Measurements from ENCODE around the gene EEF2.
A peak's percentile ranks its signal among the peaks of the same experiment; 100 is the strongest.

EEF2 gene

GRCh38 chr19:4029247-4029614 is 44.0 kb upstream of the EEF2 start:
- TF ChIP-seq Cebpa-rat (IDR thresholded peaks at IDR 0.05), result no peak
- Histone ChIP-seq H4K20me1 (peaks cover 4 to 70% (median 40%) of the 10 kb centered on the region in 11 experiments; a peak in 18 of 22 replicates), H3K4me1 (no peaks in the 10 kb centered on the region; a peak in 1 of 20 replicates), H3K36me3 (peaks cover 56 to 97% (median 80%) of the 10 kb centered on the region in 11 experiments), H3K4me3 (no peak overlapping the region), H3K9ac (no peak overlapping the region), H3K4me2 (no peak overlapping the region), H3K27ac (no peak overlapping the region), H3K27me3 (no peaks in the 10 kb centered on the region), H3K9me3 (replicated peaks in 1 of 11) (no peaks in the 10 kb centered on the region)

- Histone ChIP-seq H3K27ac (no peak overlapping the region), H3K9ac (no peak overlapping the region), H3K27me3 (no peaks in the 10 kb centered on the region), H3K4me2 (no peak overlapping the region), H4K20me1 (peaks cover 7 to 70% (median 36%) of the 10 kb centered on the region in 11 experiments; a peak in 20 of 22 replicates), H3K4me1 (no peaks in the 10 kb centered on the region; a peak in 1 of 20 replicates), H3K9me3 (replicated peaks in 1 of 11) (no peaks in the 10 kb centered on the region), H3K36me3 (peaks cover 56 to 97% (median 80%) of the 10 kb centered on the region in 11 experiments), H3K4me3 (no peak overlapping the region)
- no peak for TF ChIP-seq Cebpa-rat (IDR thresholded peaks at IDR 0.05)
Measured at GRCh38 chr19:4028334-4029246, 43.3 kb upstream of the EEF2 start.

DNA sequence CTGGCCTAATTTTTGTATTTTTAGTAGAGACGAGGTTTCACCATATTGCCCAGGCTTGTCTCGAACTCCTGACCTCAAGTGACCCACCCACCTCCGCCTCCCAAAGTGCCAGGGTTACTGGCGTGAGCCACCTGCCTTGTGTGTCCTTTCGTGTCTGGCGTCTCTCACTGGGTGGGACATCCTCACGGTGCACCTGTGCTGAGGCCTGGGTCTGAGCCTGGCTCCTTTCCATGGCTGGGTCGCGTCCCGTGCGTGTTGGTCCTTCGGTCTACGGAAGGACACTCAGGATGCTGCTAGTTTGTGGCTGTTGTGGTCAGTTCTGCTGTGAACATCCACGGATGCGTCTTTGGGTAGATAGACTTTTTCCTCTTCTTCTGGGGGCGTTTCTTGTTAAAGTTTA is 41.9 kb upstream of the EEF2 start:
- no peaks in the 10 kb centered on the region for H3K27me3 ChIP-seq
- no peak for TF ChIP-seq Cebpa-rat (IDR thresholded peaks at IDR 0.05)
- peaks cover 47 to 97% (median 78%) of the 10 kb centered on the region in 11 experiments for H3K36me3 ChIP-seq
- H3K4me3 ChIP-seq, result no peak overlapping the region
- H3K27ac ChIP-seq, result no peak overlapping the region
- peaks cover 0 to 2% (median under 1%) of the 10 kb centered on the region in 11 experiments; a peak in 6 of 22 replicates for H3K9me3 ChIP-seq (replicated peaks in 1 of 11)
- H3K9ac ChIP-seq, result no peak overlapping the region
- H3K4me1 ChIP-seq, result no peaks in the 10 kb centered on the region; a peak in 1 of 20 replicates
- H4K20me1 ChIP-seq, result peaks cover 19 to 71% (median 47%) of the 10 kb centered on the region in 11 experiments; a peak in 20 of 22 replicates
- H3K4me2 ChIP-seq, result no peak overlapping the region

- H3K4me1 ChIP-seq, result no peaks in the 10 kb centered on the region
- no peak for TF ChIP-seq Cebpa-rat (IDR thresholded peaks at IDR 0.05)
- H3K9me3 ChIP-seq (replicated peaks in 1 of 11), result peaks cover 4 to 13% (median 9%) of the 10 kb centered on the region in 11 experiments; a peak in 13 of 22 replicates
- H3K4me2 ChIP-seq, result no peak overlapping the region
- peaks cover 51 to 97% (median 79%) of the 10 kb centered on the region in 11 experiments for H3K36me3 ChIP-seq
- no peaks in the 10 kb centered on the region for H3K27me3 ChIP-seq
- peaks cover 35 to 72% (median 60%) of the 10 kb centered on the region in 11 experiments for H4K20me1 ChIP-seq
- H3K27ac ChIP-seq, result no peak overlapping the region
- no peak overlapping the region for H3K9ac ChIP-seq
- H3K4me3 ChIP-seq, result no peak overlapping the region
Measured at GRCh38 chr19:4025317-4025716, 40.1 kb upstream of the EEF2 start.

- no peak overlapping the region for H3K4me3 ChIP-seq
- peaks cover 4 to 13% (median 9%) of the 10 kb centered on the region in 11 experiments; a peak in 13 of 22 replicates for H3K9me3 ChIP-seq (replicated peaks in 1 of 11)
- H3K4me2 ChIP-seq, result no peak overlapping the region
- H3K4me1 ChIP-seq, result peaks cover 0 to 10% (median 9%) of the 10 kb centered on the region in 10 experiments; a peak in 16 of 20 replicates
- no peak overlapping the region for H3K9ac ChIP-seq
- H3K36me3 ChIP-seq, result peaks cover 46 to 97% (median 77%) of the 10 kb centered on the region in 11 experiments
- no peak overlapping the region for H3K27ac ChIP-seq
- H3K27me3 ChIP-seq, result no peaks in the 10 kb centered on the region
- no peak for TF ChIP-seq Cebpa-rat (IDR thresholded peaks at IDR 0.05)
- peaks cover 48 to 82% (median 72%) of the 10 kb centered on the region in 11 experiments for H4K20me1 ChIP-seq
Measured at GRCh38 chr19:4023600-4024398, 38.5 kb upstream of the EEF2 start.

DNA sequence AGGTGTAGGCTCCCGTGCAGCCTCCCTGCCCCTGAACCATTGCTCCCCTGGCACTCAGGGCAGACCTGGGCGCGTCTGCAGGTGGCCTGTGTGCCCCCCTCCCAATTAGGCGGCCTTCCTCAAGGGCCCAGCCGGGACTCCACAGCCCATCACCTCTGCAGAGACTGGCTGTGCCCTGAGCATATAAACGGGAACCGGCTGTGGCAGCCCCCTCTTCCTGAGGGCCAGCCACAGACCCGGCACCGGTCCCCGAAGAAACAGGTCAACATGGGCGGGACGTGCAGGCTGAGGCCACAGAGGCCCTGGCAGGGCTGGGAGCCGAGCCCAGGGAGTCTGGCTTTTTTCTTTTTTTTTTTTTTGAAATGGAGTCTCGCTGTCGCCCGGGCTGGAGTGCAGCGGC is 34.3 kb upstream of the EEF2 start:
- H4K20me1 ChIP-seq, result peaks cover 77 to 100% (median 98%) of the 10 kb centered on the region in 11 experiments
- peaks cover 4 to 13% (median 9%) of the 10 kb centered on the region in 11 experiments; a peak in 13 of 22 replicates for H3K9me3 ChIP-seq (replicated peaks in 1 of 11)
- H3K4me1 ChIP-seq, result peaks cover 5 to 27% (median 21%) of the 10 kb centered on the region in 10 experiments; a peak in 17 of 20 replicates
- H3K9ac ChIP-seq, result peak overlapping the region; percentile 2 to 61 (median 40); a peak in 14 of 22 replicates
- H3K4me2 ChIP-seq, result peak overlapping the region in 8 of 11 experiments; percentile 33 to 53 (median 44); a peak in 13 of 22 replicates
- 0 out of 22 replicates have a peak overlapping the region, but pooled peaks of 1 of the 11 experiments have one; percentile 29 for H3K27ac ChIP-seq
- no peak overlapping the region for H3K4me3 ChIP-seq
- H3K36me3 ChIP-seq, result peaks cover 48 to 99% (median 90%) of the 10 kb centered on the region in 11 experiments
- H3K27me3 ChIP-seq, result no peaks in the 10 kb centered on the region
- TF ChIP-seq Cebpa-rat (IDR thresholded peaks at IDR 0.05), result no peak

DNA sequence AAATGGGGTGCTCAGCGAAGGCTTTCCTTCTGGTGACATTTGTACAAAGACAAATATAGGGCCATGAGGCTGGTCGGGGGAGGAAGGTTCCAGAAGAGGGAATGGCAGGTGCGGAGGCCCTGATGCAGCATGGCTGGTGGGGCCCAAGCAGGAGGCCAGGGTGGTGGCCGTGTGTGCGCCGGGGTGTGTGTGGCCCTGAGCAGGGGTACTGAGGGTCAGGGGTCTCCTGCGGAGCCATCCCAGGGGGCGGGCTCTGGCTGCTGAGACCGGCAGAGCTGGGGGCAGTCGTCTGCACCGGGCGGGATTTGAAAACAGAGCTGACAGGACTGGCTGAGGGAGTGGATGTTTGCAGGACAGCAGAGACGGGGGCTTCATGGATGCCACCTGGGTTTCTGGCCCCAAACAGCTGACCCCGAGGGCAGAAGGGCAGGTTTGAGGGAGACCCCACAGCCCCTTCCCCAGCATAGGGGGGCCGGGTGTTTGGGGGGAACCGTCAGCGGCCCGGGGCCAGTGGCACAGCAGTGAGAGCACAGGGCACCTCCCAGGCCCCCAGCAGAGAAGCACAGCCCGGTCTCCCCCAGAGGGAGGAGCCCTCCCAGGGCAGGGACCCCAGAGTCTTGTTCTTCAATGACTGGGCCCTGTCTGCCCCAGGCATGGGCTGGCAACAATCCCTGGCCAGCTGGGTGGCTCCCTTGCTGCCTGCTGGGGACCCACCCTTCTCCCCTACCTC is 33.7 kb upstream of the EEF2 start:
- Histone ChIP-seq H3K4me2 (peak overlapping the region in 8 of 11 experiments; percentile 33 to 53 (median 44); a peak in 13 of 22 replicates), H4K20me1 (peaks cover 83 to 100% (median 100%) of the 10 kb centered on the region in 11 experiments), H3K36me3 (peaks cover 48 to 99% (median 90%) of the 10 kb centered on the region in 11 experiments), H3K4me1 (peaks cover 5 to 33% (median 24%) of the 10 kb centered on the region in 10 experiments; a peak in 17 of 20 replicates), H3K4me3 (no peak overlapping the region), H3K27ac (peak overlapping the region in 1 of 11 experiments; percentile 29; a peak in 1 of 22 replicates), H3K27me3 (no peaks in the 10 kb centered on the region), H3K9me3 (replicated peaks in 1 of 11) (peaks cover 4 to 13% (median 9%) of the 10 kb centered on the region in 11 experiments; a peak in 13 of 22 replicates), H3K9ac (peak overlapping the region; percentile 2 to 61 (median 40); a peak in 15 of 22 replicates)
- TF ChIP-seq Cebpa-rat (IDR thresholded peaks at IDR 0.05), result no peak

DNA sequence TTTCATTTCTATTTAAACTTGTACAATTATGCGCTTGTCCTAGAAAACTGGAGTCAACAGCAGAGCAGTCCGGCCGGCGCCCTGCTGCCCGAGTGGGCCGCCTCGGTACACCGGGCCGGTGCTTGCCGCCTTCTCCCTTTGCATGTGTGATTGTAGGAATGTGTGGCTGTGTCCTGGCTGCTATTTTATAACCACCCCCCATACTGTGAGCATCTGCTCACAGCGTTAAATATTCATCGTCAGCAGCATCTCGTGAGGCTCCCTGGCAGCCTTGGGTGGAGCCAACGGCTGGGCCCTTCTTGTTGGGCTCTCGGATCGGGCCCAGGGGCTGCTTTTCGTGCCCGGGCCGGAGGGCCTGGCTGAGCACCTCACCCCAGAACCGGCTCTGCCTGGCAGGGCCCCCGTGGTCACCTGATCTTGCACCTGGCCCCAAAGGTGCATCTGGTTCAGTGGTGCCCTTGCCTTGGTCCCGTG is 32.9 kb upstream of the EEF2 start:
- no peak overlapping the region for H3K4me3 ChIP-seq
- no peaks in the 10 kb centered on the region for H3K27me3 ChIP-seq
- peaks cover 5 to 37% (median 26%) of the 10 kb centered on the region in 10 experiments; a peak in 17 of 20 replicates for H3K4me1 ChIP-seq
- no peak overlapping the region; a peak in 1 of 22 replicates for H3K27ac ChIP-seq
- TF ChIP-seq Cebpa-rat (IDR thresholded peaks at IDR 0.05), result no peak
- H4K20me1 ChIP-seq, result peaks cover 84 to 100% (median 100%) of the 10 kb centered on the region in 11 experiments
- peak overlapping the region in 3 of 11 experiments; percentile 3 to 9 (median 9); a peak in 3 of 22 replicates for H3K9ac ChIP-seq
- peaks cover 4 to 13% (median 9%) of the 10 kb centered on the region in 11 experiments; a peak in 13 of 22 replicates for H3K9me3 ChIP-seq (replicated peaks in 1 of 11)
- 0 out of 22 replicates have a peak overlapping the region, but pooled peaks of 1 of the 11 experiments have one; percentile 37 for H3K4me2 ChIP-seq
- H3K36me3 ChIP-seq, result peaks cover 49 to 99% (median 90%) of the 10 kb centered on the region in 11 experiments

All from BLaER1 treated with 17β-estradiol and CSF1 and Interleukin-3, amounts not matched to agents 10 nM and 100 nM (cell line).